ENCODE data around the gene ACTL7A.
"Not testable (repeated sequence)": the region's sequence is repeated elsewhere in the genome, so short reads cannot be mapped to it uniquely, and the experiment has no call there.

Gene ACTL7A

GRCh38 chr9:108880738-108881316, 18.8 kb downstream of the ACTL7A start:
- DNase-seq (ENCODE audit: low spot score) = no peak

GRCh38 chr9:108882052-108882888, 20.2 kb downstream of the ACTL7A start:
- DNase-seq (ENCODE audit: low spot score) = no peak

GRCh38 chr9:108883085-108883484, 21.0 kb downstream of the ACTL7A start:
- DNase-seq (ENCODE audit: low spot score) = no peak

- no peak for DNase-seq (ENCODE audit: low spot score)
Observed at GRCh38 chr9:108884701-108885100, 22.6 kb downstream of the ACTL7A start.

- peak; percentile 41 for DNase-seq (ENCODE audit: low spot score)
Observed at GRCh38 chr9:108885643-108886348, 23.7 kb downstream of the ACTL7A start.

- DNase-seq (ENCODE audit: low spot score) = not testable (repeated sequence)
Observed at GRCh38 chr9:108886594-108887271, 24.7 kb downstream of the ACTL7A start.

GRCh38 chr9:108889649-108890067, 27.6 kb downstream of the ACTL7A start:
- no peak for DNase-seq (ENCODE audit: low spot score)

GRCh38 chr9:108894225-108894997, 32.3 kb downstream of the ACTL7A start:
- DNase-seq (ENCODE audit: low spot score) = no peak

- DNase-seq (ENCODE audit: low spot score) = no peak
Observed at GRCh38 chr9:108897324-108898096, 35.4 kb downstream of the ACTL7A start.

- DNase-seq (ENCODE audit: low spot score) = not testable (repeated sequence)
Observed at GRCh38 chr9:108899023-108899695, 37.1 kb downstream of the ACTL7A start.

GRCh38 chr9:108900176-108900575, 38.1 kb downstream of the ACTL7A start:
- DNase-seq (ENCODE audit: low spot score) = no peak

- no peak for DNase-seq (ENCODE audit: low spot score)
Observed at GRCh38 chr9:108903420-108904103, 41.5 kb downstream of the ACTL7A start.

GRCh38 chr9:108904161-108904560, 42.1 kb downstream of the ACTL7A start:
- no peak for DNase-seq (ENCODE audit: low spot score)

- no peak for DNase-seq (ENCODE audit: low spot score)
Observed at GRCh38 chr9:108905494-108905893, 43.4 kb downstream of the ACTL7A start.

- DNase-seq (ENCODE audit: low spot score) = no peak
Observed at GRCh38 chr9:108910402-108910801, 48.3 kb downstream of the ACTL7A start.

- DNase-seq (ENCODE audit: low spot score) = no peak
Observed at GRCh38 chr9:108910914-108911313, 48.8 kb downstream of the ACTL7A start.

GRCh38 chr9:108911820-108912219, 49.8 kb downstream of the ACTL7A start:
- DNase-seq (ENCODE audit: low spot score) = no peak
